ENCODE results near the gene RASAL1. TPM values are rescaled to one million over a fixed set of nuclear protein-coding genes. Genes with fewer than 3 reads are reported as not detected.

RASAL1 gene
- total and polyA plus RNA-seq, 2 experiments from 2014 or later = not detected

GRCh38 chr12:113181975-113182374, 46.4 kb upstream of the RASAL1 start:
- no peaks in the 10 kb centered on the region for H3K9me2 ChIP-seq (ENCODE audit: insufficient read depth)
- in situ Hi-C loops (cut with MboI) = no loop called here
- no peaks in the 10 kb centered on the region for H3K9me3 ChIP-seq (ENCODE audit: low read depth)
- H3K79me2 ChIP-seq (ENCODE audit: insufficient read depth) = peaks cover 55% of the 10 kb centered on the region
- no peak overlapping the region for H3K27ac ChIP-seq
- 98 to 100% methylated on average over 3 of the region's 3 CpGs for WGBS, 2 experiments (ENCODE audit: low coverage in 1 of 2, low lambda C conversion rate in 2 of 2, missing lambda C conversion rate in 2 of 2)
- H3K4me3 ChIP-seq = no peak overlapping the region
- H4K20me1 ChIP-seq (ENCODE audit: insufficient read depth) = no peaks in the 10 kb centered on the region
- H3K4me1 ChIP-seq (ENCODE audit: insufficient read depth) = peaks cover 3% of the 10 kb centered on the region; the same call in 1 of the 2 replicates
- no peak overlapping the region for H2AFZ ChIP-seq
- no peak for DNase-seq
- TF ChIP-seq EZH2phosphoT487 (IDR thresholded peaks at IDR 0.05; ENCODE audit: insufficient read depth, low read depth) (no peak), EZH2 (IDR thresholded peaks at IDR 0.05; ENCODE audit: insufficient read depth, poor library complexity, severe bottlenecking) (no peak)
- H3K27me3 ChIP-seq (replicated peaks; ENCODE audit: insufficient read depth) = no peaks in the 10 kb centered on the region
- no peak overlapping the region for H3K4me2 ChIP-seq (ENCODE audit: unreplicated experiment)
- H3K36me3 ChIP-seq (ENCODE audit: low read depth) = peaks cover 18% of the 10 kb centered on the region
- H3K9ac ChIP-seq = no peak overlapping the region
- H3F3A ChIP-seq (ENCODE audit: insufficient read depth) = no peaks in the 10 kb centered on the region

GRCh38 chr12:113180333-113180732, 44.8 kb upstream of the RASAL1 start:
- Histone ChIP-seq H2AFZ (no peak overlapping the region), H3K27ac (no peak overlapping the region), H3K36me3 (ENCODE audit: low read depth) (peaks cover 23% of the 10 kb centered on the region), H3K79me2 (ENCODE audit: insufficient read depth) (peaks cover 43% of the 10 kb centered on the region), H3K4me1 (ENCODE audit: insufficient read depth) (no peaks in the 10 kb centered on the region; the same call in 1 of the 2 replicates), H3K4me2 (ENCODE audit: unreplicated experiment) (no peak overlapping the region), H3K9ac (no peak overlapping the region), H3K9me2 (ENCODE audit: insufficient read depth) (no peaks in the 10 kb centered on the region), H3K9me3 (ENCODE audit: low read depth) (no peaks in the 10 kb centered on the region), H3F3A (ENCODE audit: insufficient read depth) (no peaks in the 10 kb centered on the region), H3K4me3 (no peak overlapping the region), H3K27me3 (replicated peaks; ENCODE audit: insufficient read depth) (no peaks in the 10 kb centered on the region), H4K20me1 (ENCODE audit: insufficient read depth) (no peaks in the 10 kb centered on the region)
- no peak for TF ChIP-seq EZH2phosphoT487 (IDR thresholded peaks at IDR 0.05; ENCODE audit: insufficient read depth, low read depth)
- no peak for TF ChIP-seq EZH2 (IDR thresholded peaks at IDR 0.05; ENCODE audit: insufficient read depth, poor library complexity, severe bottlenecking)
- 58 to 60% methylated on average over 4 of the region's 4 CpGs for WGBS, 2 experiments (ENCODE audit: low coverage in 1 of 2, low lambda C conversion rate in 2 of 2, missing lambda C conversion rate in 2 of 2)
- DNase-seq = no peak
- in situ Hi-C loops (cut with MboI) = no loop called here

- Histone ChIP-seq H3K79me2 (ENCODE audit: insufficient read depth) (peaks cover 40% of the 10 kb centered on the region), H3K27ac (no peak overlapping the region), H3K9me2 (ENCODE audit: insufficient read depth) (no peaks in the 10 kb centered on the region), H3K36me3 (ENCODE audit: low read depth) (peaks cover 25% of the 10 kb centered on the region), H3K4me2 (ENCODE audit: unreplicated experiment) (no peak overlapping the region), H3K9me3 (ENCODE audit: low read depth) (no peaks in the 10 kb centered on the region), H3F3A (ENCODE audit: insufficient read depth) (no peaks in the 10 kb centered on the region), H3K4me3 (no peak overlapping the region), H2AFZ (no peak overlapping the region), H4K20me1 (ENCODE audit: insufficient read depth) (no peaks in the 10 kb centered on the region), H3K9ac (no peak overlapping the region), H3K4me1 (ENCODE audit: insufficient read depth) (no peaks in the 10 kb centered on the region; the same call in 1 of the 2 replicates), H3K27me3 (replicated peaks; ENCODE audit: insufficient read depth) (no peaks in the 10 kb centered on the region)
- TF ChIP-seq EZH2phosphoT487 (IDR thresholded peaks at IDR 0.05; ENCODE audit: insufficient read depth, low read depth) = no peak
- TF ChIP-seq EZH2 (IDR thresholded peaks at IDR 0.05; ENCODE audit: insufficient read depth, poor library complexity, severe bottlenecking) = no peak
- in situ Hi-C loops (cut with MboI) = loop anchor here (10.0 kb wide), 1 partner anchor 134 kb away; no protein-coding TSS in a partner anchor
- DNase-seq = no peak
- WGBS, 2 experiments (ENCODE audit: low coverage in 1 of 2, low lambda C conversion rate in 2 of 2, missing lambda C conversion rate in 2 of 2) = 86 to 93% methylated on average over 6 to 13 of the region's 14 CpGs
These were observed 43.5 kb upstream of the RASAL1 start for GRCh38 chr12:113179023-113179422.

- H2AFZ ChIP-seq = no peak overlapping the region
- no peaks in the 10 kb centered on the region for H3K9me3 ChIP-seq (ENCODE audit: low read depth)
- H3K4me2 ChIP-seq (ENCODE audit: unreplicated experiment) = no peak overlapping the region
- no peak overlapping the region for H3K9ac ChIP-seq
- no peak overlapping the region for H3K4me3 ChIP-seq
- H3K27me3 ChIP-seq (replicated peaks; ENCODE audit: insufficient read depth) = no peaks in the 10 kb centered on the region
- TF ChIP-seq EZH2 (IDR thresholded peaks at IDR 0.05; ENCODE audit: insufficient read depth, poor library complexity, severe bottlenecking) (no peak), EZH2phosphoT487 (IDR thresholded peaks at IDR 0.05; ENCODE audit: insufficient read depth, low read depth) (no peak)
- no peaks in the 10 kb centered on the region for H3K4me1 ChIP-seq (ENCODE audit: insufficient read depth)
- H3K27ac ChIP-seq = no peak overlapping the region
- 46% methylated on average over 19 to 25 of the region's 32 CpGs for WGBS, 2 experiments (ENCODE audit: low coverage in 1 of 2, low lambda C conversion rate in 2 of 2, missing lambda C conversion rate in 2 of 2)
- H3F3A ChIP-seq (ENCODE audit: insufficient read depth) = no peaks in the 10 kb centered on the region
- H3K9me2 ChIP-seq (ENCODE audit: insufficient read depth) = no peaks in the 10 kb centered on the region
- no peaks in the 10 kb centered on the region for H4K20me1 ChIP-seq (ENCODE audit: insufficient read depth)
- peaks cover 68% of the 10 kb centered on the region for H3K36me3 ChIP-seq (ENCODE audit: low read depth)
- in situ Hi-C loops (cut with MboI) = loop anchor here (10.0 kb wide), 1 partner anchor 130 kb away; no protein-coding TSS in a partner anchor
- H3K79me2 ChIP-seq (ENCODE audit: insufficient read depth) = 0 out of 2 replicates have a peak, but pooled peaks cover under 1% of the 10 kb centered on the region
- peak; percentile 65 for DNase-seq
These were observed 39.2 kb upstream of the RASAL1 start for GRCh38 chr12:113174461-113175384.
